GM12874 (cell line): ENCODE results near the gene PLA2G4B.

Experiments used
- CTCF ChIP-seq: IDR thresholded peaks from 2 replicates; pipeline ENCODE4 v1.5.1; 2011; ENCODE audit warnings: low read depth, mild to moderate bottlenecking, control low read depth, low read length, moderate library complexity; ENCODE audit not compliant: insufficient read depth

Gene PLA2G4B

GRCh38 chr15:41817327-41817726, 21.3 kb upstream of the PLA2G4B start:
- no peak for TF ChIP-seq CTCF

- TF ChIP-seq CTCF: no peak
Measured at GRCh38 chr15:41817781-41818180, 20.9 kb upstream of the PLA2G4B start.

GRCh38 chr15:41819455-41820050, 19.1 kb upstream of the PLA2G4B start:
- no peak for TF ChIP-seq CTCF

- TF ChIP-seq CTCF: no peak
Measured at GRCh38 chr15:41820791-41821423, 17.7 kb upstream of the PLA2G4B start.

GRCh38 chr15:41821831-41822230, 16.8 kb upstream of the PLA2G4B start:
- TF ChIP-seq CTCF: no peak

GRCh38 chr15:41822471-41822870, 16.2 kb upstream of the PLA2G4B start:
- TF ChIP-seq CTCF: no peak

- TF ChIP-seq CTCF: no peak
Measured at GRCh38 chr15:41822957-41823356, 15.7 kb upstream of the PLA2G4B start.
